HG03342 (cell line): Measurements from ENCODE around the gene TNRC6C.
"Not testable (repeated sequence)": the region's sequence is repeated elsewhere in the genome, so short reads cannot be mapped to it uniquely, and the experiment has no call there.

Source experiments
- ATAC-seq: cut with Tn5 transposase; IDR thresholded peaks from one replicate; pipeline ENCODE4 v1.9.1; 2021; ENCODE audit warnings: mild to moderate bottlenecking, moderate library complexity; ENCODE audit not compliant: unreplicated experiment

Gene TNRC6C

GRCh38 chr17:78041386-78042179, 83.1 kb downstream of the TNRC6C start:
- no peak for ATAC-seq

- ATAC-seq: no peak
Measured at GRCh38 chr17:78042542-78042941, 84.0 kb downstream of the TNRC6C start.

GRCh38 chr17:78043031-78043430, 84.5 kb downstream of the TNRC6C start:
- ATAC-seq: no peak

- ATAC-seq: no peak
Measured at GRCh38 chr17:78044280-78044835, 85.9 kb downstream of the TNRC6C start.

GRCh38 chr17:78045316-78045715, 86.8 kb downstream of the TNRC6C start:
- no peak for ATAC-seq

GRCh38 chr17:78046923-78047322, 88.4 kb downstream of the TNRC6C start:
- ATAC-seq: no peak

- no peak for ATAC-seq
Measured at GRCh38 chr17:78048346-78049292, 90.1 kb downstream of the TNRC6C start.

GRCh38 chr17:78049609-78050008, 91.1 kb downstream of the TNRC6C start:
- no peak for ATAC-seq

GRCh38 chr17:78051186-78051972, 92.9 kb downstream of the TNRC6C start:
- ATAC-seq: no peak

GRCh38 chr17:78053777-78054468, 95.4 kb downstream of the TNRC6C start:
- ATAC-seq: no peak

- no peak for ATAC-seq
Measured at GRCh38 chr17:78057113-78057740, 98.7 kb downstream of the TNRC6C start.

- no peak for ATAC-seq
Measured at GRCh38 chr17:78058001-78058400, 99.5 kb downstream of the TNRC6C start.

- no peak for ATAC-seq
Measured at GRCh38 chr17:78058581-78058980, 100.1 kb downstream of the TNRC6C start.

- no peak for ATAC-seq
Measured at GRCh38 chr17:78062596-78062995, 104.1 kb downstream of the TNRC6C start.

GRCh38 chr17:78063489-78063888, 105.0 kb downstream of the TNRC6C start:
- no peak for ATAC-seq

- ATAC-seq: no peak
Measured at GRCh38 chr17:78064708-78065107, 106.2 kb downstream of the TNRC6C start.

GRCh38 chr17:78066976-78067375, 108.5 kb downstream of the TNRC6C start:
- not testable (repeated sequence) for ATAC-seq

- no peak for ATAC-seq
Measured at GRCh38 chr17:78069695-78070094, 111.2 kb downstream of the TNRC6C start.

GRCh38 chr17:78072961-78073360, 114.5 kb downstream of the TNRC6C start:
- ATAC-seq: no peak

- no peak for ATAC-seq
Measured at GRCh38 chr17:78075011-78075410, 116.5 kb downstream of the TNRC6C start.
